Bronchus fibroblast of lung (primary cell): ENCODE data around the gene TBC1D23. TPM values are rescaled to one million over a fixed set of nuclear protein-coding genes. Genes with fewer than 3 reads are reported as not detected.

Source experiments
- total RNA-seq: library from RNA; depleted of rRNA; stranded (reverse); fragments of >200 nt; gene quantifications from 2 replicates; pipeline ENCODE4 v1.2.3, GENCODE V29; 2015

TBC1D23 gene
- 34.8 and 46.6 TPM in 2 replicates for total RNA-seq

DNA sequence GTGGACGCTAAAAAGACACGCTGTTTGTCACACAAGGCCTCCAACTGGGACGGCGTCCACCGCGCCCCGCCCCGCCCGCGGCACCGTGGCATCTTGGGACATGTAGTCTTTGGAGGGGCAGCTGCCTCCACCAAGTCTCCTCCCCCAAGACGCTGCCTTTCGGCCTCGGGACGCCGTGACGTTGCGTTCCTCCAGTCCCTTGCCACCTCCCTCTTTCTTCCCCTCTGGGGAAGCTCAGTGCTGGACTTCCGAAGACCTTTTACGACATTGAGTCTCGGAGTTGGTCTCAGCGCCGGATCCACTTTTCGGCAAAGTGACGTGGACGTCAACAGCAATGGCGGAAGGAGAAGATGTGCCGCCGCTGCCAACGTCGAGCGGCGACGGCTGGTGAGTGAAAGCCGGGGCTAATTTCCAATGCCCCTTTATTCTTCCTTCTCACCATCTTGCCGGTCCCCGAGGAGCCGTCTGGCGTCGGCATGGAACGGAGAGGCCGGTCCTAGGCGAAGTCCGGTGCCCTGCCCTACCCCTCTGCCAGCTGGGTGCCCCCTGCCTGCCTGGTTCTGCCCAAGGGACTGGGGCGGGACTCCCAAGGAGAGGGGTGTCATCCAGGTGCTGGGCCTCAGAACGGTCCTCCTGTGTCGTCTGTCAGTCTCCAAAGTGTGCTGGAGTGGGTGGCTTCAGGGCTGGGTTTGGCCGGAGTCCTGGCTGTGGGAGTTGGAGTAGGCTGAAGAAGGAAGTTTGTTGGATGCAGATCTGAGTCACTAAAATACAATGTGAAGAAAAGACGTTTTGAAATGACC, at the start of gene TBC1D23:
Gene TBC1D23 (plus strand): TSS at position 308 of the 800 bp plus-strand sequence. CDS start 27 bp downstream, at position 335.

DNA sequence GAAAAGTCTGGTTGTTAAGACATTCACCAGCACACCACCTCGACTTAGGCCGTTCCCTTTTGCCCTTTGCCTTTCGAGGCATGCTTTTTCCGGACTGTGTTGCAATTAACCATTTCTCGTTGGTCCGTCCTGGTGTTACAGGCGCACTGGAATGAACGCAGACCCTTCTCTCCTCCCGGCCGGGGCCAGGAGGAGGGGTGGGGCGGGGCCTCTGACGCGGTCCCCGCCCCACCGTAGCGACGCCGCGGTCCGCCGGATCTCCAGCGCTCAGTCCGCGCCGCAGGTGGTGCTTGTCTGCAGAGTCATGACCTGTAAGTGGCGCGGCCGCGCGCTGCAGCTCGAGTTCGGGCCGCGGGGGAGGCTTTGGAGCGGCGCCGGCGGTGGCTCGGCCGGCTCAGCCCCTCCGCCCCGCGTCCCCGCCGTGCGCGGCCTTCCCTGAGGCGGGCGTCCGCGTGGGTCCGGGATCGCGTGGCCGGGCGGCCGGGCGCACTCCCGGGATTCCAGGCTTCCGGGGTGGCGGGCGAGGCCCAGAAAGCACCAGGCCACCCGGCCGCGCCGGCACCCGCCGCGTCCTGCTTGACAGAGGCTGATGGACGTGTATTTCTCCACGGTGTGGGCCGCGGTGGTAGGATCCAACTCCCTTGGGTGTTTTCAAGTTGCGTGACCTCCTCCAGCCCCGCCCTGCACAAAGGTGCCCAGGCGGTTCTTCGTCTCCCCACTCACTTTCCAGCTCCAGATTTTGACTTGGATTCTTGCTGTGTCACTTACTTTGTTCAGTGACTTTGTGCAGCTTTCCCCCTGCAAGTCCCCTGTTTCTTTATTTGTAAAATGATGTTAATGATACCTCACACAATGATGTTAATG, 73.9 kb downstream of the TBC1D23 start, which contains the start of gene NIT2:
Gene NIT2 (plus strand): TSS at position 270 of the 864 bp plus-strand sequence. CDS start 35 bp downstream, at position 305.

Other genes with a start within 250 kb of the TBC1D23 start
- gene FILIP1L, start 146.5 kb upstream of the TBC1D23 start, total RNA-seq, result 8.8 and 12.6 TPM in 2 replicates
- 14.4 and 15.8 TPM in 2 replicates for gene NIT2, start 73.8 kb downstream of the TBC1D23 start, total RNA-seq
- 34.6 and 45.2 TPM in 2 replicates for gene TOMM70, start 140.1 kb downstream of the TBC1D23 start, total RNA-seq
- 3.0 and 3.2 TPM in 2 replicates for gene LNP1, start 140.5 kb downstream of the TBC1D23 start, total RNA-seq
- 10.6 and 13.2 TPM in 2 replicates for gene TMEM45A, start 231.6 kb downstream of the TBC1D23 start, total RNA-seq